CD4-positive, alpha-beta T cell (primary cell): ENCODE results near the gene GALT. TPM values are rescaled to one million over a fixed set of nuclear protein-coding genes. Genes with fewer than 3 reads are reported as not detected.

Experiments
- ATAC-seq: fragments of 200-7000 bp; cut with Tn5 transposase; one replicate; pipeline ENCODE4 v1.10.0; 2022; ENCODE audit warnings: mild to moderate bottlenecking; ENCODE audit not compliant: poor library complexity
- CTCF ChIA-PET: fragments of 350-600 bp; sonication (Branson Sonifier 250); formaldehyde crosslinking; loops from one replicate; lab custom pipeline; 2021; ENCODE audit warnings: antibody characterized with exemption, inconsistent platforms; lab: Charles Lee
- POLR2A ChIA-PET: fragments of 350-600 bp; sonication (Branson Sonifier 250); formaldehyde crosslinking; loops from one replicate; lab custom pipeline; 2021; ENCODE audit warnings: antibody characterized with exemption, inconsistent platforms; lab: Charles Lee
- DNase-seq, 14 experiments: peaks; one replicate each; pipeline ENCODE4 v3.0.0-alpha.2; 2013 to 2020; ENCODE audit warnings: mixed read lengths in 2 of 14
- H3K27ac ChIP-seq, 2 donors: one replicate each; pipeline versions ENCODE4 v1.5.1 to v1.7.0; 2013; ENCODE audit warnings: low read length in 2 of 2, low read depth in 1 of 2, mild to moderate bottlenecking in 1 of 2
- H3K27me3 ChIP-seq, 2 experiments: 1 replicate in 1 of 2; 2 replicates in 1 of 2; pipeline versions ENCODE4 v1.6.1 to v1.7.0; 2013; ENCODE audit warnings: low read length in 2 of 2, control low read depth in 1 of 2, mild to moderate bottlenecking in 1 of 2, moderate library complexity in 1 of 2; ENCODE audit not compliant: insufficient read depth in 2 of 2, control insufficient read depth in 1 of 2
- H3K36me3 ChIP-seq: one replicate; pipeline ENCODE4 v1.6.1; 2013; ENCODE audit warnings: low read length, control low read depth; ENCODE audit not compliant: insufficient read depth
- H3K4me1 ChIP-seq: one replicate; pipeline ENCODE4 v1.6.1; 2013; ENCODE audit warnings: low read length, control low read depth; ENCODE audit not compliant: insufficient read depth
- H3K4me3 ChIP-seq: one replicate; pipeline ENCODE4 v1.5.1; 2013; ENCODE audit warnings: mild to moderate bottlenecking, low read length, moderate library complexity
- H3K9me3 ChIP-seq, 2 experiments: 1 replicate in 1 of 2; 2 replicates in 1 of 2; pipeline versions ENCODE4 v1.6.1 to v1.7.0; 2013; ENCODE audit warnings: low read length in 2 of 2, mild to moderate bottlenecking in 2 of 2, control low read depth in 1 of 2, moderate library complexity in 1 of 2; ENCODE audit not compliant: control insufficient read depth in 1 of 2, insufficient read depth in 1 of 2
- H3K27ac Mint-ChIP-seq: one replicate; pipeline ENCODE4 v1.8.0; 2020; ENCODE audit warnings: mixed read lengths
- H3K27me3 Mint-ChIP-seq: one replicate; pipeline ENCODE4 v1.8.0; 2021; ENCODE audit warnings: mixed read lengths
- H3K36me3 Mint-ChIP-seq: one replicate; pipeline ENCODE4 v1.8.0; 2021; ENCODE audit warnings: low read depth, mixed read lengths
- H3K4me1 Mint-ChIP-seq: one replicate; pipeline ENCODE4 v1.8.0; 2021; ENCODE audit warnings: low read depth, mixed read lengths
- H3K4me3 Mint-ChIP-seq: one replicate; pipeline ENCODE4 v1.8.0; 2020; ENCODE audit warnings: mild to moderate bottlenecking, mixed read lengths
- H3K9me3 Mint-ChIP-seq: one replicate; pipeline ENCODE4 v1.8.0; 2020; ENCODE audit warnings: mixed read lengths
- intact Hi-C, 2 experiments: fragments of 100-400 bp; cut with DNase I in 1 of 2; cut with micrococcal nuclease in 1 of 2; formaldehyde crosslinking; loops; one replicate each; pipeline versions ENCODE4 v1.15.1 to v1.9.0; 2023 to 2025; cut with DNase I, micrococcal nuclease
- total RNA-seq, 174 experiments: library from RNA in 2 of 174; stranded (reverse) in 2 of 174; gene quantifications; one replicate each; pipeline ENCODE4 v1.2.3 and lab custom pipeline; 2021 to 2026
- TF ChIP-seq, protein P1 (sequence below): fragments of 200-600 bp; IDR thresholded peaks from one replicate; pipeline ENCODE4 v1.8.0; 2022; ENCODE audit warnings: antibody characterized with exemption, mild to moderate bottlenecking

Gene GALT
- total RNA-seq, 2 experiments from 2014 or later: 115 TPM

- H3K27ac Mint-ChIP-seq: no peak overlapping the region
- intact Hi-C loops: no loop called here
- peaks cover 9% of the 10 kb centered on the region for H3K36me3 Mint-ChIP-seq
- H3K4me3 ChIP-seq: peak overlapping the region; percentile 12
- H3K27me3 ChIP-seq: peaks cover 66 to 68% of the 10 kb centered on the region in 2 experiments
- no peak for ATAC-seq
- peak overlapping the region; percentile 59 for H3K4me3 Mint-ChIP-seq
- peaks cover 79% of the 10 kb centered on the region for H3K27me3 Mint-ChIP-seq
- peak in 2 of 14 experiments; percentile 38 to 42 for DNase-seq
- TF ChIP-seq, protein P1, sequence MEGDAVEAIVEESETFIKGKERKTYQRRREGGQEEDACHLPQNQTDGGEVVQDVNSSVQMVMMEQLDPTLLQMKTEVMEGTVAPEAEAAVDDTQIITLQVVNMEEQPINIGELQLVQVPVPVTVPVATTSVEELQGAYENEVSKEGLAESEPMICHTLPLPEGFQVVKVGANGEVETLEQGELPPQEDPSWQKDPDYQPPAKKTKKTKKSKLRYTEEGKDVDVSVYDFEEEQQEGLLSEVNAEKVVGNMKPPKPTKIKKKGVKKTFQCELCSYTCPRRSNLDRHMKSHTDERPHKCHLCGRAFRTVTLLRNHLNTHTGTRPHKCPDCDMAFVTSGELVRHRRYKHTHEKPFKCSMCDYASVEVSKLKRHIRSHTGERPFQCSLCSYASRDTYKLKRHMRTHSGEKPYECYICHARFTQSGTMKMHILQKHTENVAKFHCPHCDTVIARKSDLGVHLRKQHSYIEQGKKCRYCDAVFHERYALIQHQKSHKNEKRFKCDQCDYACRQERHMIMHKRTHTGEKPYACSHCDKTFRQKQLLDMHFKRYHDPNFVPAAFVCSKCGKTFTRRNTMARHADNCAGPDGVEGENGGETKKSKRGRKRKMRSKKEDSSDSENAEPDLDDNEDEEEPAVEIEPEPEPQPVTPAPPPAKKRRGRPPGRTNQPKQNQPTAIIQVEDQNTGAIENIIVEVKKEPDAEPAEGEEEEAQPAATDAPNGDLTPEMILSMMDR: no peak
- peaks cover 0 to 26% of the 10 kb centered on the region in 2 experiments for H3K9me3 ChIP-seq
- ChIA-PET POLR2A (interaction anchor here (0.9 to 1.8 kb wide), 3 partner anchors 11 to 41 kb away, joined by 4 read pairs; partner anchors contain the start of gene SIGMAR1), CTCF (interaction anchor here (0.6 to 4.9 kb wide), 2 partner anchors 11 to 20 kb away, joined by 3 to 20 read pairs; no protein-coding TSS in a partner anchor)
- peaks cover 3% of the 10 kb centered on the region for H3K36me3 ChIP-seq
- H3K4me1 ChIP-seq: peaks cover 46% of the 10 kb centered on the region
- H3K27ac ChIP-seq: no peak overlapping the region
- no peaks in the 10 kb centered on the region for H3K9me3 Mint-ChIP-seq
- peaks cover 41% of the 10 kb centered on the region for H3K4me1 Mint-ChIP-seq
Observed at GRCh38 chr9:34623374-34624235, 22.9 kb upstream of the GALT start.

GRCh38 chr9:34624475-34625185, 21.8 kb upstream of the GALT start:
- Histone ChIP-seq H3K4me3 (no peak overlapping the region), H3K27me3 (peaks cover 73 to 74% of the 10 kb centered on the region in 2 experiments), H3K36me3 (no peaks in the 10 kb centered on the region), H3K27ac (no peak overlapping the region), H3K9me3 (peaks cover 0 to 26% of the 10 kb centered on the region in 2 experiments), H3K4me1 (peaks cover 48% of the 10 kb centered on the region)
- ATAC-seq (no peak), DNase-seq (no peak)
- H3K36me3 Mint-ChIP-seq: peaks cover 8% of the 10 kb centered on the region
- no peak overlapping the region for H3K27ac Mint-ChIP-seq
- H3K4me1 Mint-ChIP-seq: peaks cover 39% of the 10 kb centered on the region
- H3K27me3 Mint-ChIP-seq: peaks cover 88% of the 10 kb centered on the region
- intact Hi-C loops: no loop called here
- H3K9me3 Mint-ChIP-seq: no peaks in the 10 kb centered on the region
- TF ChIP-seq, protein P1: no peak
- H3K4me3 Mint-ChIP-seq: no peak overlapping the region
- ChIA-PET CTCF (interaction anchor here (1.8 to 4.9 kb wide), 2 partner anchors 10 to 21 kb away, joined by 5 to 20 read pairs; no protein-coding TSS in a partner anchor), POLR2A (interaction anchor here (1.2 to 2.0 kb wide), 4 partner anchors 9 to 40 kb away, joined by 3 to 9 read pairs (median 6); partner anchors contain the start of genes RPP25L and SIGMAR1)

DNA sequence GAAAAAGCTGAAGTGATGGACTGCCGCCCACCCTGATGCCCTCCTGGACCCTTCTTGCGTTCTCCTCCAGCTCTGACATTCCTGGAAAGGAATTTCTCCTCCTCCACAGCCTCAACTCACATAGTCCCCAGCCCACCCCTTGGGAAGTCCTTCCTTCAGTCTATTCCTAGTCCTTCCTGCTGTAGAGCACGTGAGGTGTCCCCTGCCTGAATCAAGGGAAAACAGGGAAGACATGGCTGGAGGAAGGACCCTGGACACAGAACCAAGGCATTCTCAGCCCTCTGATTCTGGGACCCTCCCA, 21.3 kb upstream of the GALT start:
- no peak overlapping the region for H3K4me3 ChIP-seq
- H3K27ac ChIP-seq: no peak overlapping the region
- CTCF ChIA-PET: interaction anchor here (1.8 to 4.9 kb wide), 2 partner anchors 10 to 21 kb away, joined by 5 to 20 read pairs; no protein-coding TSS in a partner anchor
- peaks cover 73 to 76% of the 10 kb centered on the region in 2 experiments for H3K27me3 ChIP-seq
- peaks cover 3% of the 10 kb centered on the region for H3K36me3 Mint-ChIP-seq
- H3K36me3 ChIP-seq: no peaks in the 10 kb centered on the region
- TF ChIP-seq, protein P1: no peak
- intact Hi-C loops: no loop called here
- peaks cover 34% of the 10 kb centered on the region for H3K4me1 Mint-ChIP-seq
- no peak overlapping the region for H3K27ac Mint-ChIP-seq
- H3K9me3 Mint-ChIP-seq: no peaks in the 10 kb centered on the region
- POLR2A ChIA-PET: interaction anchor here (1.2 to 2.0 kb wide), 3 partner anchors 8 to 13 kb away, joined by 3 to 9 read pairs (median 8); partner anchors contain the start of genes RPP25L and SIGMAR1
- H3K4me1 ChIP-seq: peaks cover 43% of the 10 kb centered on the region
- peaks cover 93% of the 10 kb centered on the region for H3K27me3 Mint-ChIP-seq
- H3K9me3 ChIP-seq: peaks cover 0 to 26% of the 10 kb centered on the region in 2 experiments
- no peak overlapping the region for H3K4me3 Mint-ChIP-seq
- no peak for DNase-seq
- ATAC-seq: no peak
